HT-29 (cell line): ENCODE data around the gene PADI1. TPM values are rescaled to one million over a fixed set of nuclear protein-coding genes. Genes with fewer than 3 reads are reported as not detected.
A peak's percentile ranks its signal among the peaks of the same experiment; 100 is the strongest.
"Not testable (repeated sequence)": the region's sequence is repeated elsewhere in the genome, so short reads cannot be mapped to it uniquely, and the experiment has no call there.

ENCODE experiments used
- DNase-seq: peaks from one replicate; pipeline ENCODE4 v3.0.0-alpha.2; 2015; ENCODE audit warnings: low spot score
- total RNA-seq: library from RNA; depleted of rRNA; stranded (reverse); fragments of >200 nt; shearing (Covaris generic); gene quantifications from 2 replicates; pipeline ENCODE4 v1.2.3, GENCODE V29; 2014

The PADI1 gene
- total RNA-seq, 1 experiment from 2014 or later = 16.3 TPM

GRCh38 chr1:17241780-17242074 lies 36.8 kb downstream of the PADI1 start:
- DNase-seq = not testable (repeated sequence)

GRCh38 chr1:17243274-17243673 lies 38.3 kb downstream of the PADI1 start:
- DNase-seq = no peak

- DNase-seq = no peak
These were observed 40.2 kb downstream of the PADI1 start for GRCh38 chr1:17244821-17245740.

- DNase-seq = no peak
These were observed 40.9 kb downstream of the PADI1 start for GRCh38 chr1:17245816-17246325.

- no peak for DNase-seq
These were observed 42.0 kb downstream of the PADI1 start for GRCh38 chr1:17246971-17247370.

- no peak for DNase-seq
These were observed 43.9 kb downstream of the PADI1 start, which contains the start of gene PADI3 for GRCh38 chr1:17248781-17249180. PADI3 (plus strand) TSS chr1:17249098; CDS start chr1:17249138, 40 bp downstream.

- DNase-seq = peak; percentile 92
These were observed 45.7 kb downstream of the PADI1 start for GRCh38 chr1:17250601-17251000.

GRCh38 chr1:17251246-17251645 lies 46.3 kb downstream of the PADI1 start:
- no peak for DNase-seq

GRCh38 chr1:17251701-17252376 lies 46.9 kb downstream of the PADI1 start:
- DNase-seq = no peak

- no peak for DNase-seq
These were observed 50.4 kb downstream of the PADI1 start for GRCh38 chr1:17255336-17255735.

GRCh38 chr1:17258116-17258757 lies 53.3 kb downstream of the PADI1 start:
- no peak for DNase-seq

- no peak for DNase-seq
These were observed 53.8 kb downstream of the PADI1 start for GRCh38 chr1:17258758-17259130.

GRCh38 chr1:17259233-17259873 lies 54.4 kb downstream of the PADI1 start:
- no peak for DNase-seq

- no peak for DNase-seq
These were observed 55.3 kb downstream of the PADI1 start for GRCh38 chr1:17260264-17260663.

GRCh38 chr1:17260738-17261137 lies 55.8 kb downstream of the PADI1 start:
- DNase-seq = no peak

GRCh38 chr1:17263936-17264335 lies 59.0 kb downstream of the PADI1 start:
- DNase-seq = no peak

- DNase-seq = no peak
These were observed 59.5 kb downstream of the PADI1 start for GRCh38 chr1:17264470-17264869.

- DNase-seq = no peak
These were observed 60.2 kb downstream of the PADI1 start for GRCh38 chr1:17265162-17265561.

- DNase-seq = no peak
These were observed 61.0 kb downstream of the PADI1 start for GRCh38 chr1:17265950-17266349.

GRCh38 chr1:17270891-17271765 lies 66.2 kb downstream of the PADI1 start:
- no peak for DNase-seq

- no peak for DNase-seq
These were observed 67.1 kb downstream of the PADI1 start for GRCh38 chr1:17272066-17272465.
